WTC11 (cell line): ENCODE measurements around the gene SIGLEC1. TPM values are rescaled to one million over a fixed set of nuclear protein-coding genes. Genes with fewer than 3 reads are reported as not detected.

Experiments
- ATAC-seq: fragments of 200-7000 bp; cut with Tn5 transposase; 2 replicates; pipeline ENCODE4 v1.10.0; 2021; ENCODE audit warnings: mild to moderate bottlenecking, moderate library complexity
- CTCF ChIA-PET: fragments of 300-600 bp; sonication (Branson Sonifier 250); formaldehyde crosslinking; loops from one replicate; lab custom pipeline; 2021; ENCODE audit warnings: antibody characterized with exemption; lab: Charles Lee
- POLR2A ChIA-PET: fragments of 350-600 bp; sonication (Branson Sonifier 250); formaldehyde crosslinking; loops from one replicate; lab custom pipeline; 2021; ENCODE audit warnings: antibody characterized with exemption; lab: Charles Lee
- DNase-seq: peaks from one replicate; pipeline ENCODE4 v3.0.0; 2021; ENCODE audit warnings: low spot score
- H3K27ac Mint-ChIP-seq: 2 replicates; pipeline ENCODE4 v1.8.0; 2021; ENCODE audit warnings: mixed read lengths
- H3K27me3 Mint-ChIP-seq: 2 replicates; pipeline ENCODE4 v1.8.0; 2021; ENCODE audit warnings: low read depth, mild to moderate bottlenecking, moderate library complexity, mixed read lengths
- H3K36me3 Mint-ChIP-seq: 2 replicates; pipeline ENCODE4 v1.8.0; 2021; ENCODE audit warnings: mixed read lengths
- H3K4me1 Mint-ChIP-seq: 2 replicates; pipeline ENCODE4 v1.8.0; 2022; ENCODE audit warnings: mixed read lengths
- H3K4me3 Mint-ChIP-seq: 2 replicates; pipeline ENCODE4 v1.8.0; 2021; ENCODE audit warnings: mild to moderate bottlenecking, moderate library complexity, mixed read lengths
- H3K9me3 Mint-ChIP-seq: 2 replicates; pipeline ENCODE4 v1.8.0; 2021; ENCODE audit warnings: mixed read lengths
- CBFB ChIP-seq: sonication (generic); formaldehyde crosslinking; IDR thresholded peaks from 2 replicates; pipeline ENCODE4 v1.8.1; 2022; ENCODE audit warnings: mild to moderate bottlenecking, low read depth, missing genetic modification reagents
- CREM ChIP-seq: sonication (generic); formaldehyde crosslinking; IDR thresholded peaks from 2 replicates; pipeline ENCODE4 v1.8.1; 2022; ENCODE audit warnings: mild to moderate bottlenecking, missing genetic modification reagents, moderate library complexity
- ESRRA ChIP-seq: sonication (generic); formaldehyde crosslinking; IDR thresholded peaks from 2 replicates; pipeline ENCODE4 v1.8.1; 2022; ENCODE audit warnings: mild to moderate bottlenecking, missing genetic modification reagents, borderline replicate concordance
- FOXJ3 ChIP-seq: sonication (generic); formaldehyde crosslinking; IDR thresholded peaks from 2 replicates; pipeline ENCODE4 v1.9.0; 2021; ENCODE audit warnings: missing genetic modification reagents, mild to moderate bottlenecking, borderline replicate concordance
- FOXK1 ChIP-seq: sonication (generic); formaldehyde crosslinking; IDR thresholded peaks from 2 replicates; pipeline ENCODE4 v1.8.0; 2022; ENCODE audit warnings: mild to moderate bottlenecking, moderate library complexity, missing genetic modification reagents
- GABPB1 ChIP-seq: sonication (generic); formaldehyde crosslinking; IDR thresholded peaks from 2 replicates; pipeline ENCODE4 v1.8.1; 2023; ENCODE audit warnings: mild to moderate bottlenecking, missing genetic modification reagents
- HMGA2 ChIP-seq: fragments of 250-450 bp; sonication (Bioruptor Pico); IDR thresholded peaks from 2 replicates; pipeline ENCODE4 v1.4.0; 2021; ENCODE audit warnings: mild to moderate bottlenecking, moderate library complexity
- NR1H2 ChIP-seq: sonication (generic); formaldehyde crosslinking; IDR thresholded peaks from 2 replicates; pipeline ENCODE4 v1.9.0; 2021; ENCODE audit warnings: mild to moderate bottlenecking, moderate library complexity, missing genetic modification reagents
- NR2C2 ChIP-seq: sonication (generic); formaldehyde crosslinking; IDR thresholded peaks from 2 replicates; pipeline ENCODE4 v1.8.0; 2022; ENCODE audit warnings: mild to moderate bottlenecking, missing genetic modification reagents
- OVOL2 ChIP-seq: fragments of 250-450 bp; sonication (Bioruptor Pico); IDR thresholded peaks from 2 replicates; pipeline ENCODE4 v1.9.0; 2021; ENCODE audit warnings: mild to moderate bottlenecking, borderline replicate concordance
- RORB ChIP-seq: fragments of 250-450 bp; sonication (Bioruptor Pico); IDR thresholded peaks from 2 replicates; pipeline ENCODE4 v1.9.0; 2021; ENCODE audit warnings: mild to moderate bottlenecking
- SOX15 ChIP-seq: fragments of 250-450 bp; sonication (Bioruptor Pico); IDR thresholded peaks from 2 replicates; pipeline ENCODE4 v1.9.0; 2021; ENCODE audit warnings: mild to moderate bottlenecking
- TEAD1 ChIP-seq: sonication (generic); formaldehyde crosslinking; IDR thresholded peaks from 2 replicates; pipeline ENCODE4 v1.8.0; 2022; ENCODE audit warnings: mild to moderate bottlenecking, missing genetic modification reagents
- ZNF138 ChIP-seq: sonication (generic); formaldehyde crosslinking; conservative IDR thresholded peaks from 2 replicates; pipeline ENCODE4 v1.8.1; 2022; ENCODE audit warnings: mild to moderate bottlenecking, moderate library complexity, missing genetic modification reagents
- total RNA-seq: library from RNA; stranded (reverse); gene quantifications from 3 replicates; pipeline ENCODE4 v1.2.3, GENCODE V29; 2021
- TF ChIP-seq, protein P1 (sequence below): sonication (generic); formaldehyde crosslinking; IDR thresholded peaks from 2 replicates; pipeline ENCODE4 v1.8.1; 2022; ENCODE audit warnings: mild to moderate bottlenecking, missing genetic modification reagents, moderate library complexity, borderline replicate concordance
- TF ChIP-seq, protein P2 (sequence below): sonication (generic); formaldehyde crosslinking; IDR thresholded peaks from 2 replicates; pipeline ENCODE4 v1.8.1; 2022; ENCODE audit warnings: mild to moderate bottlenecking, moderate library complexity, missing genetic modification reagents
- TF ChIP-seq, protein P3 (sequence below): sonication (generic); formaldehyde crosslinking; IDR thresholded peaks from 2 replicates; pipeline ENCODE4 v1.8.1; 2022; ENCODE audit warnings: missing genetic modification reagents, borderline replicate concordance
- TF ChIP-seq, protein P4 (sequence below): sonication (generic); formaldehyde crosslinking; IDR thresholded peaks from 2 replicates; pipeline ENCODE4 v1.8.0; 2023; ENCODE audit warnings: missing genetic modification reagents

SIGLEC1 gene
- total RNA-seq, 1 experiment from 2014 or later, result 0.04 TPM

DNA sequence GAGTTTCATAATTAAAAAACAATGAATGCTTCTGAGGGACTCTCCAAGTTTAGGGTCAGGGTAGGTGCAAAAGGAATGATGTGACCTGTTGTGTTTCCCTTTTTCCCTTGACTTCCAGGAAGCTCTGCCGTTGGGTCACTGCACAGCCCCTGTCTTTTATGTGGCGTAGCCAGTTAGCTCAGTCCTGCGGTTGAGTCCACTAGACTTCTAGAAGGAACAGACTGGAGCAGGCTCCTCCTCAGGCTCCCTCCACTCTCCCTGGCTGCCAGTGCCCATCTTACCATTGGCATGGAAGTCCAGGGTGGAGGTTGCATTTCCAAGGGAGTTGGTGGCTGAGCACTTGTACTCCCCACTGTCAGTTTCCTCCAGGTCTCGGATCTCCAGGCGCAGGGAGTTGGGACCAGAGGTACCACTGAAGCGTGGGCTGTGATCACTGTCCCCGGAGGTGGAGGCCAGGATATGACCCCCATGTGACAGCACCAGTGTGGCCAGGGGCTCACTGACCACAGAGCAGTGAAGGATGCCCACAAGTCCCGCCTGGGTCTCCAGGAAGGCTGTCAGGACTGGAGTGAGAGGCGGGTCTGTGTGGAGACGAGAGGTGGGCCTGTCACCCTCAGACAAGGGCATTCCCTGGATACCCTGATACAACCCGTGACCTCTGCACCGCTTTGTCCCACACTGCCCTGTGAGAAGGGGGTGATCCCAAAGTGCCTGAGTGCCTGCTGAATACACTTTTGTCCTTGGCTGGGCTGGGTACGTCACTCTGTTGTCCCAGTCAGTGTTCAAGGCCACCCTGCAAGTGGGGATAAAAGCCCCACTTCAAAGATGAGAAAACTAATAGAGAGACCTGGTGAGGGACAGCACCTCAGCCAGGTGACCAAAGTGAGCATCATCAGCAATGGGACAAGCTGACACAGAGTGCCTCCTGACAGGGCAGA is 11.1 kb downstream of the SIGLEC1 start (continued):
- TF ChIP-seq SOX15 (CRISPR knock-in tag) (no peak), NR1H2 (CRISPR knock-in tag) (no peak), NR2C2 (no peak), FOXJ3 (CRISPR knock-in tag) (no peak)
- TF ChIP-seq, protein P1, sequence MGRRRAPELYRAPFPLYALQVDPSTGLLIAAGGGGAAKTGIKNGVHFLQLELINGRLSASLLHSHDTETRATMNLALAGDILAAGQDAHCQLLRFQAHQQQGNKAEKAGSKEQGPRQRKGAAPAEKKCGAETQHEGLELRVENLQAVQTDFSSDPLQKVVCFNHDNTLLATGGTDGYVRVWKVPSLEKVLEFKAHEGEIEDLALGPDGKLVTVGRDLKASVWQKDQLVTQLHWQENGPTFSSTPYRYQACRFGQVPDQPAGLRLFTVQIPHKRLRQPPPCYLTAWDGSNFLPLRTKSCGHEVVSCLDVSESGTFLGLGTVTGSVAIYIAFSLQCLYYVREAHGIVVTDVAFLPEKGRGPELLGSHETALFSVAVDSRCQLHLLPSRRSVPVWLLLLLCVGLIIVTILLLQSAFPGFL (CRISPR knock-in tag), result no peak

DNA sequence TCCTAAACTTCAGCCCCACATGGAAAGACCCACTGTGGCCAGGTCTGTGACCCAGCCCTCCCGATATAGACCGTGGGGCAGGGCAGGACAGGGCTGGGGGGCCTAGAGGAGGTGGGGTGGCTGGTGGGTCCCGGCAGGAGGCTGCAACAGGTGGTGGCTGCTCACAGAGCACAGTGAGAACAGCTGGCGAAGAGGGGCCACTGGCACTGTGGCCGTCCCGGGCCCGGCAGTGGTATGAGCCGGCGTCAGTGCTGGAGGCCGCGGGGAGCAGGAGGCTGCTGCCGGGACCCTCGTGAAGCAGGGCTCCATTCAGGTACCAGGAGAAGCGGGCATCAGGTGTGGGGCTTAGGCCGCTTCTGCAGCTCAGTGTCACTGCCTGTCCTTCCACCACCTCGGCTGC is 13.4 kb downstream of the SIGLEC1 start:
- no peak for DNase-seq
- Mint-ChIP-seq H3K4me1 (no peaks in the 10 kb centered on the region), H3K27ac (no peak overlapping the region), H3K4me3 (no peak overlapping the region), H3K27me3 (no peaks in the 10 kb centered on the region), H3K9me3 (no peaks in the 10 kb centered on the region), H3K36me3 (no peaks in the 10 kb centered on the region)
- ChIA-PET CTCF (interaction anchor here (5.5 to 8.0 kb wide), 3 partner anchors 11 to 52 kb away, joined by 46 to 70 read pairs (median 47); no protein-coding TSS in a partner anchor), POLR2A (no interaction called here)
- ATAC-seq, result no peak
- TF ChIP-seq TEAD1 (CRISPR knock-in tag), result no peak
- no peak for TF ChIP-seq CREM (CRISPR knock-in tag)
- TF ChIP-seq, protein P2, sequence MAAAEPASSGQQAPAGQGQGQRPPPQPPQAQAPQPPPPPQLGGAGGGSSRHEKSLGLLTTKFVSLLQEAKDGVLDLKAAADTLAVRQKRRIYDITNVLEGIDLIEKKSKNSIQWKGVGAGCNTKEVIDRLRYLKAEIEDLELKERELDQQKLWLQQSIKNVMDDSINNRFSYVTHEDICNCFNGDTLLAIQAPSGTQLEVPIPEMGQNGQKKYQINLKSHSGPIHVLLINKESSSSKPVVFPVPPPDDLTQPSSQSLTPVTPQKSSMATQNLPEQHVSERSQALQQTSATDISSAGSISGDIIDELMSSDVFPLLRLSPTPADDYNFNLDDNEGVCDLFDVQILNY (CRISPR knock-in tag), result no peak
- TF ChIP-seq ESRRA (CRISPR knock-in tag), result no peak

DNA sequence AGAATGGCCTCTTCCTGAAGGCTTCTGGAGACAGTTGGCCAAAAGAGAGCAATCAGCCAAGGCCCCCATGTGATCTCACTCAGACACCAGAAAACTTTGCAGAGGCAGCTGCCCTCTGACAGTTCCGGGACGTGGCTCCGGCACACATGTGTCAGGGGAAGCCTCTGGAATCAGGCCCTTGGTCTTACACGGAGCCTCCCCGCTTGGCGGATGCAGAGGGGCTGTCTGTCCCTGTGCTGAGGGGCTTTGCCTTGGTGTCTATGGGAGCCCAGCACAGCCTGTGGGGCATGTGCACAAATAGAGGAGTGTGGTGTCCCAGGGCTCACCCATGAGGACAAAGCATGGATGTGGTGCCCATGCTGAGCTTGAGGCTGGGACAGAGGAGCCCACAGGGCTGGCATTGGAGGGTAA is 13.8 kb downstream of the SIGLEC1 start:
- DNase-seq, result no peak
- ChIA-PET CTCF (interaction anchor here (5.5 to 8.0 kb wide), 3 partner anchors 12 to 52 kb away, joined by 46 to 70 read pairs (median 47); no protein-coding TSS in a partner anchor), POLR2A (no interaction called here)
- no peak overlapping the region for H3K27ac Mint-ChIP-seq
- no peaks in the 10 kb centered on the region for H3K27me3 Mint-ChIP-seq
- ATAC-seq, result no peak
- H3K9me3 Mint-ChIP-seq, result no peaks in the 10 kb centered on the region
- TF ChIP-seq, protein P3, sequence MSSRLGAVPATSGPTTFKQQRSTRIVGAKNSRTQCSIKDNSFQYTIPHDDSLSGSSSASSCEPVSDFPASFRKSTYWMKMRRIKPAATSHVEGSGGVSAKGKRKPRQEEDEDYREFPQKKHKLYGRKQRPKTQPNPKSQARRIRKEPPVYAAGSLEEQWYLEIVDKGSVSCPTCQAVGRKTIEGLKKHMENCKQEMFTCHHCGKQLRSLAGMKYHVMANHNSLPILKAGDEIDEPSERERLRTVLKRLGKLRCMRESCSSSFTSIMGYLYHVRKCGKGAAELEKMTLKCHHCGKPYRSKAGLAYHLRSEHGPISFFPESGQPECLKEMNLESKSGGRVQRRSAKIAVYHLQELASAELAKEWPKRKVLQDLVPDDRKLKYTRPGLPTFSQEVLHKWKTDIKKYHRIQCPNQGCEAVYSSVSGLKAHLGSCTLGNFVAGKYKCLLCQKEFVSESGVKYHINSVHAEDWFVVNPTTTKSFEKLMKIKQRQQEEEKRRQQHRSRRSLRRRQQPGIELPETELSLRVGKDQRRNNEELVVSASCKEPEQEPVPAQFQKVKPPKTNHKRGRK (CRISPR knock-in tag), result no peak
- no peak for TF ChIP-seq HMGA2 (CRISPR knock-in tag)
- no peak for TF ChIP-seq RORB (CRISPR knock-in tag)
- no peak for TF ChIP-seq ZNF138 (CRISPR knock-in tag)
- TF ChIP-seq OVOL2 (CRISPR knock-in tag), result no peak
- no peak for TF ChIP-seq CBFB
- TF ChIP-seq, protein P4, sequence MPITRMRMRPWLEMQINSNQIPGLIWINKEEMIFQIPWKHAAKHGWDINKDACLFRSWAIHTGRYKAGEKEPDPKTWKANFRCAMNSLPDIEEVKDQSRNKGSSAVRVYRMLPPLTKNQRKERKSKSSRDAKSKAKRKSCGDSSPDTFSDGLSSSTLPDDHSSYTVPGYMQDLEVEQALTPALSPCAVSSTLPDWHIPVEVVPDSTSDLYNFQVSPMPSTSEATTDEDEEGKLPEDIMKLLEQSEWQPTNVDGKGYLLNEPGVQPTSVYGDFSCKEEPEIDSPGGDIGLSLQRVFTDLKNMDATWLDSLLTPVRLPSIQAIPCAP (CRISPR knock-in tag), result no peak
- no peak for TF ChIP-seq GABPB1
- TF ChIP-seq FOXK1, result no peak
- no peak overlapping the region for H3K4me3 Mint-ChIP-seq
- H3K36me3 Mint-ChIP-seq, result no peaks in the 10 kb centered on the region
- H3K4me1 Mint-ChIP-seq, result no peaks in the 10 kb centered on the region
